Lower lobe of right lung (tissue), 2 donors: ENCODE results near the gene NOTCH1. TPM values are rescaled to one million over a fixed set of nuclear protein-coding genes. Genes with fewer than 3 reads are reported as not detected.

Source experiments
- ATAC-seq, 2 donors: fragments of 200-7000 bp; cut with Tn5 transposase; one replicate each; pipeline ENCODE4 v1.9.1; 2020 to 2022; ENCODE audit warnings: mild to moderate bottlenecking in 2 of 2, moderate library complexity in 2 of 2
- DNase-seq: peaks from one replicate; pipeline ENCODE4 v3.0.0-alpha.2; 2020
- H3K27ac ChIP-seq: fragments of 200-600 bp; one replicate; pipeline ENCODE4 v1.8.0; 2022
- H3K27me3 ChIP-seq: fragments of 200-600 bp; one replicate; pipeline ENCODE4 v1.8.0; 2022; ENCODE audit warnings: low read depth
- H3K36me3 ChIP-seq: fragments of 200-600 bp; one replicate; pipeline ENCODE4 v1.8.0; 2022; ENCODE audit warnings: mild to moderate bottlenecking
- H3K4me1 ChIP-seq: fragments of 200-600 bp; one replicate; pipeline ENCODE4 v1.8.0; 2022
- H3K4me3 ChIP-seq: fragments of 200-600 bp; one replicate; pipeline ENCODE4 v1.8.0; 2022; ENCODE audit warnings: mild to moderate bottlenecking
- H3K9me3 ChIP-seq: fragments of 200-600 bp; one replicate; pipeline ENCODE4 v1.8.0; 2022
- intact Hi-C: fragments of 100-400 bp; cut with DNase I; formaldehyde crosslinking; loops from one replicate; pipeline ENCODE4 v1.11.0; 2022
- long read RNA-seq: library from polyadenylated mRNA; unstranded; transcript quantifications from one replicate; pipeline ENCODE4 v2.0.0, GENCODE V29; 2021
- total RNA-seq: library from RNA; stranded (reverse); fragmentation: NEBNext Ultra II Directional; extraction: Animal tissue kit (Norgen Biotek cat#: 25700); gene quantifications from one replicate; pipeline ENCODE4 v1.2.1, GENCODE V29; 2021
- TF ChIP-seq, protein P1 (sequence below): fragments of 200-600 bp; IDR thresholded peaks from one replicate; pipeline ENCODE4 v1.8.0; 2022; ENCODE audit warnings: antibody characterized with exemption, mild to moderate bottlenecking
- donor health status: DM: no; HTN: yes; CAD: no; lungs with severe emphysema.

NOTCH1 gene
- total RNA-seq: 91.4 TPM
- long read RNA-seq, partial matches to known transcripts: 29 of 79 reads
- long read RNA-seq, other reads (novel, unspliced or antisense): 49 of 79 reads

DNA sequence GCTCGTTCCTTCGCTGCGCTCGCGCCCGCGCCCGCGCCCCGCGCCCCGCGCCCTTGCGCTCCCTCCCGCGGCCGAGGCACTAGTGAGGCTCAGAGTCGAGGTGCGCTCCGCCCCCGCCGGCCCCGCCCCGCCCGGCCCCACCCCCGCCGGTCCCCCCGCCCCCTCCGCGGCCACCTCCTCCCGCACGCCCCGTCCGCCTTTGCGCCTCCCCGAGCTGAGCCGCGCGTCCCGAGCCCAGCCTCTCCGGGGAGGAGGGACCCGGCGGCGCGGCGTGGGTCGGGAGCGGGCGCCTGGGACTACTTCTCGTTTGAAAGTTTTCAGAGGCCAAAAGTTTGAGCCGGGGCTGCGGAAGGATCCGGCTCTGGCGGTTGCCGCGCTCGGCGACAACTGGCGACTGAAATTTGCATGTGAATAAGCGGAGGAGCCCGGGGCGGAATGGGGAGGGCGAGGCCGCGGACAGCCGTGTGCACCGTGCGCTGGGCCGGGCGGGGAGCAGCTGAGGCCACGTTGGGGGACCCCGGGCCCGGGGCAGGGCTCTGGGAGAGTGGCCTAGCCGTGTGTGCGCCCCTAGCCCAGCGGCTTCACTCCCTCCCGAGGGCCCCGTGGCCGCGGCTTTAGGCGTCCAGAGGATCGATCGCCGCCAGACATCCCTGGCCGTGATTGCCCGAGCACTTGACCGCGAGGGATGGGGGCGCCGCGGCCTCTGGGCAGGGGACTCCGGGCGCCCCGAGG is at the start of gene NOTCH1:
Gene NOTCH1 (minus strand): TSS at position 84 of the 732 bp plus-strand sequence. CDS start 262 bp downstream, outside the sequence.
- Histone ChIP-seq H3K27ac (peak within 1 kb of the TSS; percentile 97), H3K9me3 (no peaks in the 10 kb centered on the region), H3K27me3 (no peaks in the 10 kb centered on the region), H3K36me3 (peaks cover 24% of the 10 kb centered on the region), H3K4me1 (peaks cover 61% of the 10 kb centered on the region), H3K4me3 (peak within 1 kb of the TSS; percentile 89)
- TF ChIP-seq, protein P1, sequence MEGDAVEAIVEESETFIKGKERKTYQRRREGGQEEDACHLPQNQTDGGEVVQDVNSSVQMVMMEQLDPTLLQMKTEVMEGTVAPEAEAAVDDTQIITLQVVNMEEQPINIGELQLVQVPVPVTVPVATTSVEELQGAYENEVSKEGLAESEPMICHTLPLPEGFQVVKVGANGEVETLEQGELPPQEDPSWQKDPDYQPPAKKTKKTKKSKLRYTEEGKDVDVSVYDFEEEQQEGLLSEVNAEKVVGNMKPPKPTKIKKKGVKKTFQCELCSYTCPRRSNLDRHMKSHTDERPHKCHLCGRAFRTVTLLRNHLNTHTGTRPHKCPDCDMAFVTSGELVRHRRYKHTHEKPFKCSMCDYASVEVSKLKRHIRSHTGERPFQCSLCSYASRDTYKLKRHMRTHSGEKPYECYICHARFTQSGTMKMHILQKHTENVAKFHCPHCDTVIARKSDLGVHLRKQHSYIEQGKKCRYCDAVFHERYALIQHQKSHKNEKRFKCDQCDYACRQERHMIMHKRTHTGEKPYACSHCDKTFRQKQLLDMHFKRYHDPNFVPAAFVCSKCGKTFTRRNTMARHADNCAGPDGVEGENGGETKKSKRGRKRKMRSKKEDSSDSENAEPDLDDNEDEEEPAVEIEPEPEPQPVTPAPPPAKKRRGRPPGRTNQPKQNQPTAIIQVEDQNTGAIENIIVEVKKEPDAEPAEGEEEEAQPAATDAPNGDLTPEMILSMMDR: no peak
- peak; percentile 89 to 92 for ATAC-seq
- peak; percentile 96 for DNase-seq
- intact Hi-C loops: no loop called here

DNA sequence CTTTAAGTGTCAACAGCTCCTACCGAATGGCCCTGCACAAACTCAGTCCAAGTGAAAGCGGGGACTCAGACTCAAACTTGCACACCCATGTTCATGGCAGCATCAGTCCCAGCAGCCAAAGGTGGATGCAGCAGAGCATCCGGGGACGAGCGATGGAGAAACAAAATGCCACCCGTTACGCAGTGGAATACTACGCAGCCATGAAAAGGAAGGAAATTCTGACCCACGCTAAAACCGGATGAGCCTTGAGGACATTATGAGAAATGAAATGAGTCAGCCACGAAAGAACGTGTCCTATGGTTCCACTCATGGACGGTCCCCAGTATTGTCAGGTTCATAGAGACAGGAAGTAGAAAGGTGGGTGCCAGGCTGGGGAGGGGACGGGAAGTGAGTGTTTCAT is 48.6 kb upstream of the NOTCH1 start:
- Histone ChIP-seq H3K9me3 (no peaks in the 10 kb centered on the region), H3K27me3 (no peaks in the 10 kb centered on the region), H3K36me3 (no peaks in the 10 kb centered on the region), H3K4me3 (no peak overlapping the region), H3K4me1 (peaks cover 18% of the 10 kb centered on the region), H3K27ac (no peak overlapping the region)
- ATAC-seq (no peak), DNase-seq (no peak)
- TF ChIP-seq, protein P1: no peak
- intact Hi-C loops: no loop called here

DNA sequence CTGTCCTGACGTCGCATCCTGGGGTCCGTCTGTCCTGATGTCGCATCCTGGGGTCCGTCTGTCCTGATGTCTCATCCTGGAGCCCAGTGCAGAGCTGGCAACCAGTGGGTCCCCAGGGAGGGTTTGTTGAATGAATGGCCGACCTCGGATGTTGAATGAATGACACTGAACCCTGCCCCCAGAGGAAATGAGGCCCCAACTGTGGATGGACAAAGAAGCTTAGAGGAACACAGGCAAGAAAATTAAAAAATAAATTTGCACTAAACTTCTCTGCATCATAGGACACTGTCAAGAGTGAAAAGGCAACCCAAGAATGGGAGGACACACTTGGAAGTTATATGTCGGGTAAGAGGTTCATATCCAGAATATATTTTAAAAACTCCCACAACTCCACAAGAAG is 47.7 kb upstream of the NOTCH1 start:
- Histone ChIP-seq H3K9me3 (no peaks in the 10 kb centered on the region), H3K27me3 (no peaks in the 10 kb centered on the region), H3K4me1 (peaks cover 25% of the 10 kb centered on the region), H3K4me3 (no peak overlapping the region), H3K36me3 (no peaks in the 10 kb centered on the region), H3K27ac (no peak overlapping the region)
- DNase-seq (no peak), ATAC-seq (no peak)
- TF ChIP-seq, protein P1: no peak
- intact Hi-C loops: no loop called here

DNA sequence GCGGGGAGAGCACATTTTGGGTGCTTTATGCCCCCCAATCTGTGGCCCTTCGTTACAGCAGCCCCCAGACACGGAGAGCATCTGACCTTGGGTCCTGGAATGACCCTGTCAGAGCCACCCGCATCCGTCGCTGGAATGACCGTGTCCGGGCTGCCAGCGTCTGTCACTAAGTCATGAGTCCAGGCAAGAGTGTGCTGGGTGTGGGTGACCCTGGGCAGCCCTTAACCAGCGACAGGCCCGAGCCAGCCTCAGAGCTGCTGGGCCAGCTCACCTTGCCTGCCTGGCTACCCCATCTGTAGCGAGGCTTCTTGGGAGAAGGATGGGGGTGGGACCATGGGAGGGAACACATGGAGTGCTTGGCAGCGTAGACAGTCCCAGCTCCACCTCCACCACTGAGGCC is 46.8 kb upstream of the NOTCH1 start:
- intact Hi-C loops: no loop called here
- Histone ChIP-seq H3K36me3 (no peaks in the 10 kb centered on the region), H3K4me3 (no peak overlapping the region), H3K27ac (no peak overlapping the region), H3K9me3 (no peaks in the 10 kb centered on the region), H3K4me1 (peaks cover 33% of the 10 kb centered on the region), H3K27me3 (no peaks in the 10 kb centered on the region)
- DNase-seq: no peak
- ATAC-seq: no peak
- TF ChIP-seq, protein P1: no peak

DNA sequence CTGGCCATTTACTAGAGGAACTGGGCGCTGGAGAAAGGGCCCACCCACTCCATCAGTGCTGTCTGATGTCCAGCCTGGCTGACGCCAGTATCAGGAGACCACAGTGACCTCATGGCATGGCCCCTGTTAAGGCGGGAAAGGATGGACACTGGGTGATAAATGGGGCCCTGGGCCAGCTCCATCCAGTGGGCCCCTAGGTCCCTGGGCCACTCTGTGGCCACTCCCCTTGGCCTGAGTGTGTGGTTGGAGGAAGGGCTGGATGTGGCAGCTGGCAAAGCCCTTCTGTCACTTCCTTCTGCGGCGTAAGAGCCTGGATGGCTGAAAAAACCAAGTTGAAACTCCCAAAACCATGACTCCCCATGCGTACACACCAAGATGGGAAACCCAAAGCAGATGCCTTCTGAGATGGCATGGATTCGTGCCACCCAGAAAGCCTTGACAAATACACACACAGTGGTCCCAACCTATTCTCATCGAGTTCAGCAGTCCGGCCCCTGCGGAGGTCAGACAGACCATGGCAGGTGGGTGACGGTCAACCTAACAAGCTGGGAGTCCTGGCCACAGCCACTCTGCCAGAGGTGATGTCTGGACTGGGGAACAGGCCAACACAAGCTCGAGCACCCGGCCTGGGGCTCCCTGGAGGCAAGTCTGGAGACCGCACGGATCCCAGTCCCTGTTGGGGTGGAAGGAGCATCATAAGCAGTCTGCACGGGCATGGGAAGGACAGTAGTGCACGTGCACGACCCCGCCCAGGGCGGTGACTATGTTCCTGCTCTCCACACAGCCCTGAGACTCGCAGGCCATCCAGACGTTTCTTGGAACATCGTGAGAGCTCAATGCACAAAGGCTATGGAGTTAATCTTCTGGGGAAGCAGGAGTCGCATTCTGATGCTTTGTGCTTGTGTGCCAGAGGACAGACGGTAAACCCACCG is 45.2 kb upstream of the NOTCH1 start:
- Histone ChIP-seq H3K4me1 (peaks cover 45% of the 10 kb centered on the region), H3K9me3 (no peaks in the 10 kb centered on the region), H3K27ac (no peak overlapping the region), H3K27me3 (no peaks in the 10 kb centered on the region), H3K4me3 (no peak overlapping the region), H3K36me3 (no peaks in the 10 kb centered on the region)
- intact Hi-C loops: no loop called here
- peak; percentile 12 to 35 for ATAC-seq
- TF ChIP-seq, protein P1: no peak
- DNase-seq: no peak
